ENCODE measurements around the gene SNX21.
"Not testable (repeated sequence)": the region's sequence is repeated elsewhere in the genome, so short reads cannot be mapped to it uniquely, and the experiment has no call there.

The SNX21 gene

DNA sequence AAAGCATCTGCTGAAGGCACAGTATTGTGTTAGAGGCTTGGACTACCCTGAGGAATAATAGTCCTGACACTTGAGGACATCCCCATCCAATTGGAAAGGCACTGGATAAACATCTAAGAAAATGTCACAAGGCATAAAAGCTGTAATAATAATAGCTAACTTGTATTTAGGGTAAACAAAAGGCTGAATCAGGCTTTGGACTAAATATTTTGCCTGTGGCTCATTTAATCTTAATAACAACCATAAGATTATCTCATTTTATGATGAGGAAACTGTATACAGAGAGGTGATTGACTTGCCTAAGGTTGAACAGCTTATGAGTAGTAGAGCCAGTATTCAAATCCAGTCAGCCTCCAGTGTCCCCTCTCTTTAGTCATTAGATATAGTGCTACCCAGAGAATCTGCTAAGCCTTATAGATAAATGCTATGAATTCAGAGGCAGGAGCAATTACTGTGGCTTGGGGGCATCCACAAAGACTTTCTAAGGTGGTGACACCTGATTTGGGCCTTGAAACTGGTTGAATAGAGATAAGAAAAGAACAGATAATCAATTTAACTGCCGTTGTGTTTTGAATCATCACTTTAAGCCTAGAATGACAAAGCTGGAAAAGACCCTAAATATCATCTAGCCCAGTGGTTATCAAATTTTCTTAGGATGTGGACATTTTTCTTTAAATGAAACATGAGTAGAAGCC, 40.0 kb downstream of the SNX21 start:
- H3K36me3 ChIP-seq (ENCODE audit: control insufficient read depth, insufficient read depth, low read length), result peaks cover 5% of the 10 kb centered on the region
- DNase-seq (ENCODE audit: extremely low read depth, insufficient read length), result no peak
- TF ChIP-seq, protein P1, sequence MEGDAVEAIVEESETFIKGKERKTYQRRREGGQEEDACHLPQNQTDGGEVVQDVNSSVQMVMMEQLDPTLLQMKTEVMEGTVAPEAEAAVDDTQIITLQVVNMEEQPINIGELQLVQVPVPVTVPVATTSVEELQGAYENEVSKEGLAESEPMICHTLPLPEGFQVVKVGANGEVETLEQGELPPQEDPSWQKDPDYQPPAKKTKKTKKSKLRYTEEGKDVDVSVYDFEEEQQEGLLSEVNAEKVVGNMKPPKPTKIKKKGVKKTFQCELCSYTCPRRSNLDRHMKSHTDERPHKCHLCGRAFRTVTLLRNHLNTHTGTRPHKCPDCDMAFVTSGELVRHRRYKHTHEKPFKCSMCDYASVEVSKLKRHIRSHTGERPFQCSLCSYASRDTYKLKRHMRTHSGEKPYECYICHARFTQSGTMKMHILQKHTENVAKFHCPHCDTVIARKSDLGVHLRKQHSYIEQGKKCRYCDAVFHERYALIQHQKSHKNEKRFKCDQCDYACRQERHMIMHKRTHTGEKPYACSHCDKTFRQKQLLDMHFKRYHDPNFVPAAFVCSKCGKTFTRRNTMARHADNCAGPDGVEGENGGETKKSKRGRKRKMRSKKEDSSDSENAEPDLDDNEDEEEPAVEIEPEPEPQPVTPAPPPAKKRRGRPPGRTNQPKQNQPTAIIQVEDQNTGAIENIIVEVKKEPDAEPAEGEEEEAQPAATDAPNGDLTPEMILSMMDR (IDR thresholded peaks at IDR 0.05; ENCODE audit: insufficient read depth, low read length, poor library complexity, severe bottlenecking), result no peak

DNA sequence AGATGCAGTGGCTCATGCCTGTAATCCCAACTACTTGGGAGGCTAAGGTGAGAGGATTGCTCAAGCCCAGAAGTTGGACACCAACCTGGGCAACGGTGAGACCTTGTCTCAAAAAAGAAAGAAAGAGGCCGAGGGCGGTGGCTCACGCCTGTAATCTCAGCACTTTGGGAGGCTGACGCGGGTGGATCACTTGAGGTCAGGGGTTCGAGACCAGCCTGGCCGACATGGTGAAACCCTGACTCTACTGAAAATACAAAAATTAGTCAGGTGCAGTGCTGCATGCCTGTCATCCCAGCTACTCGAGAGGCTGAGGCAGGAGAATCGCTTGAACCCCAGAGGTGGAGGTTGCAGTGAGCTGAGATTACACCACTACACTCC, 40.5 kb downstream of the SNX21 start:
- not testable (repeated sequence) for DNase-seq (ENCODE audit: extremely low read depth, insufficient read length); H3K36me3 ChIP-seq (ENCODE audit: control insufficient read depth, insufficient read depth, low read length); H3K27me3 ChIP-seq (replicated peaks; ENCODE audit: control insufficient read depth, insufficient read depth, low read length); H3K4me3 ChIP-seq (replicated peaks; ENCODE audit: low read depth, low read length)

More for the DNA sequence above, 40.0 kb downstream of the SNX21 start:
- H3K27me3 ChIP-seq (replicated peaks; ENCODE audit: control insufficient read depth, insufficient read depth, low read length), result no peaks in the 10 kb centered on the region
- no peak overlapping the region for H3K4me3 ChIP-seq (replicated peaks; ENCODE audit: low read depth, low read length)

DNA sequence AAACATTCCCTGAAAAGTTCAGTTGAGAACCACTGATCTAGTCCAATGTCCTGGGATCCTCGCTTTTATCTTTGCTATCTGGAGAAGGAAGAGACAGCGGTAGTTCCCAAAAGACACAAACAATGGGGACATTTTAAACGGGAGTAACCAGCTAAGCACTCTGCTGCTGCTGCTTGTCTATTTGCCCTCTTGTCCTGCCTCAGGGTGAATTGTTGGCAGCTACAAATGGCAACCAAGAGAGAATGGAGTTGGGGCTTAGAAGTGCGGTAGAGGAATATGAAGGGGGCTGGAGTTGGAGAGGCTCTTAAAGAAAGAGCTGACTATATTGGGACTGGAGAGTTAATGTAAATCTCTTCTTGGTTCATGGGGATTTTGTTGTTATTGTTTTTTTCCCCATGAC, 41.0 kb downstream of the SNX21 start:
- Histone ChIP-seq H3K36me3 (ENCODE audit: control insufficient read depth, insufficient read depth, low read length) (peaks cover 7% of the 10 kb centered on the region), H3K4me3 (replicated peaks; ENCODE audit: low read depth, low read length) (no peak overlapping the region), H3K27me3 (replicated peaks; ENCODE audit: control insufficient read depth, insufficient read depth, low read length) (no peaks in the 10 kb centered on the region)
- TF ChIP-seq, protein P1 (IDR thresholded peaks at IDR 0.05; ENCODE audit: insufficient read depth, low read length, poor library complexity, severe bottlenecking), result no peak
- no peak for DNase-seq (ENCODE audit: extremely low read depth, insufficient read length)

DNA sequence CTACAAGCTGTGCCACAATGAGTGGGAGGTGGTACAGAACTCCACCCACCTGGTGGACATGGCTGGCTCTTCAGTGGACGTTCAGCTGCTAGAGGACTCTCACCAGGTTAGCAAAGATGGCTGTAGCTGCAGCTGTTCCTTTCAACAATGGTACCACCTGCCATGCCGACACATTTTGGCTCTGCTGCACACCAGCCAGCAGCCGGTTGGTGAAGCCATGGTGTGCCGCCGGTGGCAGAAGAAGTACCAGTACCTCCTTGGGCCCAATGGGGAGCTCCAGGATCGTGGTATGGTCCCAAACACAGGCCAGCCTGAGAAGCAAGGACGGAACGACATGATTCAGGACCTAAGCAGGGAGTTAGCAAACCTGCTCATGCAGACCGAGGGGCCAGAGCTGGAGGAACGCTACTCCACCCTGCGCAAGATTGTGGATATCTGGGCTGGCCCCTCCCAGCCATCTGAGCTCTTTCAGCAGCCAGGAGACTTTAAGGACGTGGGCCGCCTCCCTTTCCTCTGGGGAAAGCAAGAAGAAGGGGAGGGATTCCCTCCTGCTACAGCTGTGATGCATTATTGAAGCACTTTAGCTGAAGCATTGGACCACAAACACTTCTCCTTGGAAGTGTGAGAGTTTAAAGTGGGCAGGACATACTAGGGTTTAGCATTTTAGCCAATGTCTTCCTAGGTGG, 44.6 kb downstream of the SNX21 start:
- no peaks in the 10 kb centered on the region for H3K27me3 ChIP-seq (replicated peaks; ENCODE audit: control insufficient read depth, insufficient read depth, low read length)
- no peak for DNase-seq (ENCODE audit: extremely low read depth, insufficient read length)
- H3K4me3 ChIP-seq (replicated peaks; ENCODE audit: low read depth, low read length), result no peak overlapping the region
- TF ChIP-seq, protein P1 (IDR thresholded peaks at IDR 0.05; ENCODE audit: insufficient read depth, low read length, poor library complexity, severe bottlenecking), result no peak
- peaks cover 12% of the 10 kb centered on the region for H3K36me3 ChIP-seq (ENCODE audit: control insufficient read depth, insufficient read depth, low read length)

DNA sequence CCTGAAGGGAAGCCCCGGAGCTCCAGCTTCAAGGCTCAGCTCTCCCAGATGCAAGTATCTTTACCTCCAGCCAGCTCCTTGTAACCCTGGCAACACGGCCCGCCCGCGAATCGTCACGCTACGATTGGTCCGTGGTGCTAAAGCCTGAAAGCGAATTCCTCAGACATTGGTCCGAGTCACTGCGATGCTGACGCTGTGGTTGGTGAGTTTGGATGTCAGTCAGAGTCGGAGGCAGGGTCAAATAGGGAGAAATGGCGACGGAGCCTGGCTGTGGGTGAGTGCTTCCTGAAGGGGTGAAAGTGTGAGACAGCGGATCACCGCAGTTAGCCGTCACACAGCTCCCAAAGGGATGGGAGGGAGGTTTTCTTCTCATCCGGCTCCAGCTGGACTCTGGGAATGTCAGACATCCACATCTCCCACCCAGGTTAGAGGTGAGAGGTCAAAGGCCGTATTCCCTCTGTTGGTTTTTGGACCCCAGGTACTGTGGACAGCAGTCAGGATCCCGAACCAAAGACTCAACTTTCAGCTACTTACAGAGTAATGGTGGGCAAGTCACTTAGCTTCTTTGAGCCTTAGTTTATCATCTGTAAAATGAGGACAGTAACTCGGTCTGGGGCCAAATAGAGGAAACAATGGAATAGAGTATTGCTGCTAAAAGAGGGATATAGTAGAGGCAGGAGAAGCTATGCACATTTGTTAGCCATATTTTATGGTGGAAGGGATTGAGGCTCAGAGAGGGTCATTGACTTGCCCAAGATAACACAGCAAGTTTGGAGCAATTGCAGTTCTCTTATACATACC, 47.6 kb downstream of the SNX21 start, which contains the start of gene ZSWIM1:
Gene ZSWIM1 (plus strand): TSS at position 240 of the 801 bp plus-strand sequence. CDS start 1,366 bp downstream, outside the sequence.
- Histone ChIP-seq H3K4me3 (replicated peaks; ENCODE audit: low read depth, low read length) (peak within 1 kb of the TSS; percentile 92), H3K36me3 (ENCODE audit: control insufficient read depth, insufficient read depth, low read length) (peaks cover 18% of the 10 kb centered on the region), H3K27me3 (replicated peaks; ENCODE audit: control insufficient read depth, insufficient read depth, low read length) (no peaks in the 10 kb centered on the region)
- TF ChIP-seq, protein P1 (IDR thresholded peaks at IDR 0.05; ENCODE audit: insufficient read depth, low read length, poor library complexity, severe bottlenecking), result no peak
- peak; percentile 95 for DNase-seq (ENCODE audit: extremely low read depth, insufficient read length)
